Stimulated activated CD4-positive, alpha-beta T cell treated with anti-CD3 and anti-CD28 coated beads, Interleukin-4, amount 100 ng/mL, for 24 hours (primary cell): ENCODE measurements around the gene LSM5.

Experiments used
- DNase-seq: peaks from one replicate; pipeline ENCODE4 v3.0.0-alpha.2; 2020

LSM5 gene

DNA sequence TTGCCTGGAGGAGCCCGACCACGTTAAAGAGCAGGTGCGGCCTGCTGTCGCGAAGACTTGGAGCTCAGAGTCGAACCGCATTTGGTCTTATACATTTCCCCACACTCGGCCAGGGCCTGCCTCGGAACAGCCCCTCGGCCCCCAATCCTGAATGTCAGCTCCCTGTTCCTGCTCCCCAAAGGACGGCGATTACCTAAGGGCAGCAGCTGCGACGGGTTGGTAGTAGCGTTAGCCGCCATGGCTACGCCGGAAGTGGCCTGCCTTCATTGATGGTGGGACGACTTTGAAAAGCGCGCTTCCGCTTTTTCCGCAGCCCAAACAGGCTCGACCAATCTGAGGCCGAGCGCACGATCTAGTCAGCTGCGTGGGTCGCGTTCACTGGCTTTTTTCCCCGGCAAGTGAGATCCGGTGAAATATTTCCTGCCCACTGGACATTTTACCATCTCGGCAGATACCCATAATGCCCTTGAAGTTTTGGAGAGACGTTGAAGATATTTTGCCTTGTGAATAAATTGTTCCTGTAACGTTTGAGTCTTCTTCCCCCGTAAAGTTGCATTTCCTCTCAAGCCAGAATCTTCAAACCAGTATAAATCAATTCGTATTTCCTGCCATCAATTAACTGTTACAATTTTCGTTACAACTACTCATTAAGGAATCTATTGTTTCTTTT, at the start of gene LSM5:
Gene LSM5, minus strand, starts transcription at position 254 of the 670 bp plus-strand sequence. Its CDS starts 15 bp downstream, at position 239.
- DNase-seq, result peak; percentile 91

DNA sequence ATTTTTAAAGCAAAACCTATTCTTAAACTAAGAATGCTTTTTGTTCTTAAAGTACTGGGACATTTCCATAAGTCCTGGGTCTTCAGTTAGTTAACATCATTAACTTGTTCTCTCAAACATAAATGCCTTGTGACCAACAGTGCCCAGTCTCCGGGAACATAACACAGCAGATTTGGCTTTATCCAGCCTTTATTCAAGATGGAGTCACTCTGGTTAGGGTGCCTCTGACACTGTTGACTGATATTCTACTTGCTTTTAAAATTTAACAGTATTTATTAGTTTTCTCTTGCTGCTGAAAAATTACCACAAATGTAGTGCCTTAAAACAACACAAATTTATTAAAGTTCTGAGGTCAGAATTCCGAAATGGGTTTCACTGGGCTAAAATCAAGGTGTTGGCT, 49.2 kb upstream of the LSM5 start:
- DNase-seq, result no peak

DNA sequence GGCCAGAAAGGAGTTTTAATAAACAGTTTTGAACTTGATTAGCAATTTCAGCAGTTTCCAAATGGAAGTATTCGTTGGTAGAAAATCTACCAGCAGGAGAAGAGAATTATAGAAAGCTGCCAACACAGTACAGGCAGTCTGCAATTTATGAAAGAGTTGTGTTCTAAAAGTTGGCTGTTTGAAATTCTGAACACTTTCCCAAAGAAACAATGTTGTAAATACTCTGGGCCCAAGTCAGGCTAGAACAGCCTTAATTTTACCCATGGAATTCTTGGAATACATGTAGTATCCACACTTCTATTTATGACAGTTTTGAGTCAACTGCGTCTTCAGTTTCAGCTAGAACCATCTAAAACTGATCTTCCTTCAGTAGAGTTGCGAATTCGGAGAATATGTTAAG, 47.6 kb upstream of the LSM5 start:
- DNase-seq, result no peak

DNA sequence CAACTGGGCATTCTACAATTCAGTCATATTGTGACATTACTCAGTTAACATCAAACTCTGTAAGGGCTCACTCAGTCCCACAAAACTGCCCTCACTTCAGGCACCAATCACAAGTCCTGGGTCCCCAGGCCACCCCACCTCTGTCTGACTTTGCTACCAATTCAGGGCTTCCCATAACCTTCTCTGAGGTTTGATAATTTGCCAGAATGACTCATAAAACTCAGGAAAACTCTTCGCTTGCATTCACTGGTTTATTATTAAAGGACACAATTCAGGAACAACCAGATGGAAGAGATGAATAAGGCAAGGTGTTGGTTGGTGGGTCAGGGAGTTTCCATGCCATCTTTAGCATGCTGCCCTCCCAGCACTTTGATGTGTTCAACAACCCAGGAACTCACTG, 46.4 kb upstream of the LSM5 start:
- DNase-seq, result no peak

DNA sequence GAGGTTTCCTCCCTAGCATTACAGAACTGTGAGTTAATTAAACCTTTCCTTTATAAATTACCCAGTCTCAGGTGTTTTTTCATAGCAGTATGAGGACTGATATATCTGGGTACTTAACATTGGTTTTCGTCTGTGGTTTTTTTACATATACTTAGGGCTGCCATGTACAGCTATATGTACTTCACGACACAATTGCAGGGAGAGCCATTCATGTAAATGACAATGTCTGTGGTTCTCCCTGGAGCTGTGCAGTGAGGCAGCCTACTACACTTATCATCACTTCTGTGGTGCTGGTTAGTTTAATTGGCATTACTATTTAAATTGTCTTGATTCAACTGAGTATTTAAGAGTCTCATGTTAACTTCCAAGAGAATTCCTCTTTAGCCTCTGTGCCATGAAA, 45.8 kb upstream of the LSM5 start:
- no peak for DNase-seq

DNA sequence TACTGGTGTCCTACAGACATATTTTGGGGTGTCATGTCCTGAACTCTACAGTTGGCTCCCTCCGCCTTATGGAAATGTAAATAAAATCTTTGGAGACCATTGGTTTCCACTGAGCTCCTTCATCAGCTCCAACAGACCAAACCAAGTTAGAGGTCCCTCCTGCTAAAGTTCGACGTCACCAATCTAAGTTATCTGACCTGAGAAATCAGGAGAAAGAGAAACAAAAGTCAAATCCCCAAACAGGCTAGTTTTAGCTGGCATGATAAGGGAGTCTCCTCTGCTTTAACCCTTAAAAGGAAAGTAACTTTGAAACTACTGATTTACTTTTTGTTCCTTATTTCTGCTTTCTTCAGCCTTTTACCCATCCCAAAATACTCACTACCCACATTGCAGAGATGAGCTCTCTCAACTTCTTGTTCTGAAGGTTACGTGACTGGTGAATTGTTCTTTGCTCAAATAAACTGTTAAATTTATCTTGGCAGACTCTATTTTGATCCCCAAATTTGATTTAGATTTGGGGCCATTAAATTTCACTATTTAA, 45.1 kb upstream of the LSM5 start:
- DNase-seq, result no peak

DNA sequence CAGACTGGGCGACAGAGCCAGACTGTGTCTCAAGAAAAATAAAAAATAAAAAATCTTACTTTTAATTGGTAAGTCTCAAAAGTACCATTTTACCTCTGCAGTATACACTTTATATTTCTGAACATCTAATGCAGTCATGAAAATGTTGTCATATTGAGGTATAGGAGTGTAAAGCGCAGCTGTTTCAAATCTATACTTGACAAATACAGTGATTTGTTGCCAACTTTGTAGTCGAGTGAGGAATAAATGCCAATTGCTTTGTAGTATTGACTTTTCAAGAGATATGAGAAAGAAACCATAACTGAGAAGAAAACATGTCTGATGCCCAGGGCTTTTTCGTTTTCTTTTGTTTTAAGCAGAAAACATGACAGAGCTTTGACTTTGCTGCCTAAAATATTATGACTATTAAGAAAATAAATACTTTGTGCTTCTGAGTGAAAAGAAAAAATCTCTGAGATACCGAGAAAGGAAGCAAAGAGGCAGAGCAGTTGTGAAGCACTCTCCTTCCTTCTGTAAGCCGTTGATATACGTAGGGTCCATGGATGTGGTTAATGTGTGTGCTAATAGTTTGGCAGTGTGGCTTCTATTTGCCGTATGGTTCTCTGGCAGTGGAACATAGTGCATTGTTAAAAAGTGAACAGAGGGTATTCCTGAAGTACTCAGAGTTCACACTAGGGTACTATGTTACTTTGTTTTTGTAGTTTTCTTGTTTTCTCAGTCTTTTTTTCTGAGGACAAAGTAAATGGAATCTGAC, 43.3 kb upstream of the LSM5 start:
- no peak for DNase-seq

DNA sequence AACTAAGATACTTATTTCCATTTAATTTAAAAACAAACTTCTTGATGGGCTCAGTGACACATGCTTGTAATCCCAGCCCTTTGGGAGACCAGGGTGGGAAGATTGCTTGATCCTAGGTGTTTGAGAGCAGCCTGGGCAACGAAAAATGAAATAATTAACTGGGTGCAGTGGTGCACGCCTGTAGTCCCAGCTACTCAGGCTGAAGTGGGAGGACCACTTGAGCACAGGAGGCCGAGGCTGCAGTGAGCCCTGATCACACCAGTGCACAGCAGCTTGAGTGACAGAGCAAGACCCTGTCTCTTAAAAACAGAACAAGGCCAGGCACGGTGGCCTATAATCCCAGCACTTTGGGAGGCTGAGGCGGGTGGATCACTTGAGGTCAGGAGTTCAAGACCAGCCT, 42.5 kb upstream of the LSM5 start:
- no peak for DNase-seq

DNA sequence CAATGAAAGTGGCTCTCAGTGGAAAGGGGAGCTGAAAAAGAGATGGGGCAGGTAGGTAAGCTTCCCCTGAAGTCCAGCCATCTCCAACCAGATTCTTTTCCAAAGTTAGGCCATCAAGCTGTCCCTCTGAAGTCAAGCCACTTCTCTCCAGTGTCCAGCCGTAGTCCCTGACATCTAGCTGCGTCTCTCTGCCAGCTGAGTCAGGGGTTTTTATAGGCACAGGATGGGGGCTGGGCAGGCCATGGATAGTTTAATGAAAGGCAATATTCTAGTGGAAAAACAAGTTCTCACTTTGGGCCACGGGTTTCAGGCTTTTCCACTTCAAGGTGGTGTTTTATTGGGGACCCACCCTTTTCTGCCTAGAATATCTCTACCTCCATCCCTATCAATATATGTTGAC, 41.9 kb upstream of the LSM5 start:
- DNase-seq, result no peak

DNA sequence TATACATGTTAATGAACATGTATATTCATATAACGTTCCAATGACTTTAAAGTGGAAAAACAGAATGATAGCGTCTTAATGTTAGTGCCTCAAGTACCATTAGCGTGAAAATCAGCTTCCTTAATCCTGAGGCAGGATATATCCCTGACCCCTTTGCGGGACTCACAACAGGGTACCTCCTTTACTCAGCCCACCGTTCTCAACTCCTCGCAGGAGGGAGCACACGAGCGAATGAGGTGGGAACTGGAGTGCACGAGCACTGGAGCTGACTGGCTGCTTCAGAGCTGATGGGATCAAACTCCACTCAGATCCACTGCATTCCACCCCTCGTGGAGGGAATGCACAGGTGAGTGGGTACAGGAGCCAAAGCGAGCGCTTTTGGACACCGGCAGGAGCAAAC, 41.2 kb upstream of the LSM5 start:
- no peak for DNase-seq

DNA sequence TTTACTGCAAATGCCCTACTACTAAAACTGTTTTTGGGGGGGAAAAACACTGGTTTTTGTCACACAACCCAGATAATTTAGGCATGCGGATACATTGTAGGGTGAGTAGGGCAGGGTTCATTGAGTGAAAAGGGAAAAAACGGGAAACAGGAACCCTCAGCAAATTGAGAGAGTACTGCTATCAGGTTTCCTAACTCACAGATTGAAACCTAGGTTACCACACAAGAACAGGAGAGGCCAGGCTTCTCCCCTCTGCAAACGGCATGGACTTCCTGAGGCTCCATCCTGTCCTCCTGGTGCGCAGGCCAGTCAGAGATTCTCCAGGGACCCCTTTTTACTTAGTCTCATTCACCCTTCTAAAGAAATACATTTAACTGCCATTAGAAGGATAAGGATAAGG, 35.7 kb upstream of the LSM5 start:
- no peak for DNase-seq

DNA sequence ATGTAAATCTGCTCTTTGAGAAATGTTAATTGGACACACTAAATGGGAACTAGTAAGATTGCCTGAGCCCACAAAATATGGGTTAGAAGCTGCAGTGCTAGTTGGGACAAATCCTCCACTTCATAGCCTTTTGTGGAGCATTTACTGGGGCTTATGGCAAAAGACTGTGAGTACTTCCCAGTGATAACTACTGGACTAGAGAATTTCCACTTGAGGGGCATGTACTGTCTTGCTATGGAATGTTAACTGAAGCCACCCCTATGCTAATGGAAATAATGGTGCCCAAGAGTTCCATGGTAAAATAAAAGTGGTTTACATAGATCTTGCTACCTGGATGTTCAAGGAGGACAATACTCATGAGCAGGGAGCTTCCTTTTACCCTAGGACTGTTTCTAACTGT, 34.5 kb upstream of the LSM5 start:
- DNase-seq, result no peak

DNA sequence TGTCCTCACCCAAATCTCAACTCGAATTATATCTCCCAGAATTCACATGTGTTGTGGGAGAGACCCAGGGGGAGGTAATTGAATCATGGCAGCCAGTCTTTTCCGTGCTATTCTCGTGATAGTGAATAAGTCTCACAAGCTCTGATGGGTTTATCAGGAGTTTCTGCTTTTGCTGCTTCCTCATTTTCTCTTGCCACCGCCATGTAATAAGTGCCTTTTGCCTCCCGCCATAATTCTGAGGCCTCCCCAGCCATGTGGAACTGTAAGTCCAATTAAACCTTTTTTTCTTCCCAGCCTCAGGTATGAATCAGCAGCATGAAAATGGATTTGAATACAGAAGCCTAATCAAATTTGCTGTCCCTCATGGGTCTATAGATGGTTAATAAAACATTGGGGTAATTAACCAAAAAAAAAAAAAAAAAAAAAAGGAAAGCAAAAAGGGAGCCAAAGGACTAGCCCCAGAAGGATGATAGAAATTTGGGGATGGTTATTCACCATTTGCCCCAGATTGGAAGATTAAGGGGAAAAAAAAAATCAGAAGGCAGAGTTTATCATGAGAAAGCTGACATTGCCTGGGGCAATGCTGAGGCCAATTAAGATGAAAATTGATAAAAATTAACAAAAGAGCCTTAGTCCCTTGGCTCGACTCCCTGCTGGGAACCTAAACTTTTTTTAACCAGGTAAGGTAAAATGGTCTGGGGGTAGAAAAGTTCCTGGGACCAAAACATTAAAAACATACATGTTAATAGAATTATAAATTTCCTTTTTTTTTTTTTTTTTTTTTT, 32.8 kb upstream of the LSM5 start:
- no peak for DNase-seq

DNA sequence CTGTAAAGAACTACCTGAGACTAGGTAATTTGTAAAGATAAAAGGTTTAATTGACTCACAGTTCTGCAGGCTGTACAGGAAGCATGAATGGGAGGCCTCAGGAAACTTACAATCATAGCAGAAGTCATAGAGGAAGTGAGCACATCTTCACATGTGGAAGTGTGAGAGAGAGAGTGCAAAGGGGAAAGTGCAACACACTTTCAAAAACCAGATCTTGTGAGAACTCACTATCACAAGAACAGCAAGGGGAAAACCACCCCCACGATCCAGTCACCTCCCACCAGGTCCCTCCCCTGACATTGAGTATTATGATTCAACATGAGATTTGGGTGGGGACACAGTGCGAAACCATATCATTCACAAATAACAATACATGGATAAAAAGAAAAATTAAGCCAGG, 29.6 kb upstream of the LSM5 start:
- DNase-seq, result peak; percentile 31

DNA sequence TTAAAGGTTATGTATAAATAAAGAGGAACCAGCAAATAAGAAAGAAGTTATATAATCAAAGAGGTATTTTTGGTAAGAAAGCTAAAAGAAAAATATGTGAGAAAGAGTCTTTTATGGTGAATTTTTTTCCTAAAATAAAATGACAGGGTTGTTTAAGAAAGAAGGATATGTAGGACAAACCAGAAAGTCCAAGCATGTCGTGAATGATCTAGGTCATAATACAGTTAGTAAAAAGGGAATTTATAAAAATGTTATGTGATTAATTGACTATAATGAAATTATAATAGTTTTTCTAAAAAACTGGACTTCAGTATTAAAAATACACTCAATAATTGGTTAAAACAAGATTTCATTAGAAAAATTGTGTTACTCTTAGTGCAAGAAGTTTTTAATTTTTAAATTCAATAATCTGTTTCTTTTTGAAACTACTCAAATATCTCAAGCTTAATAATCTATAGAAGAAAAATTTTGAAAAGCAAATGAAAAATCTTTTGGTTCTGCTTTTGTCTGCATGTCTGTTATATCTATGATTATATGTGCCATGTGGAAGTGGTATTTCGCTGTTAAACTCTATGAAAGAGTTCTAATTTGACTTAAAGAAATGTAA, 28.5 kb upstream of the LSM5 start:
- no peak for DNase-seq

DNA sequence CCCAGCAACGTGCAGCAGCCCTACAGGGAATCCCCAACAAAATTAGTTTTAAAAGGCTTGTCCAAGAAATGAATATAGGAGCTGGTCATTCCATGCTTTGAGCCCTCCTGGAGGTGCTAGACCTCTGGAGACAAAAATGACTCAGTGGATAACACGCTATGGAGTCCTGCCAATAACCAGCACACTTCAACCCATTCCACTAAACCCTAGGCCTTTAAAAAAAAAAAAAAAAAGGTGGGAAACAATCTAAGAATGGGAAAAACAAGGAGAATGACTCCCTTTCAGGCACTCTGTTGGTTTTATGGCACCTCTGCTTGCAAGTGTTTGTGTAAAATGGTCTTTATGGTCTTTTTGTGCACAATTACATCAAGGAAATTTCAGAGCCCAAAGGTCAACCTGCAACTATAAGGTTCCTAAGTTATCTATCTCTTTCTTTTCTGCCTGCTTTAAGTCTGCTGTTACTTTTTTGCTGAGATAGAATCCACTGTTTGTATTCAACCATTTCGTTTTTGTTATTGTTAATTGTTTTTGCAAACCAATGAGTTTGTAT, 26.4 kb upstream of the LSM5 start:
- no peak for DNase-seq

DNA sequence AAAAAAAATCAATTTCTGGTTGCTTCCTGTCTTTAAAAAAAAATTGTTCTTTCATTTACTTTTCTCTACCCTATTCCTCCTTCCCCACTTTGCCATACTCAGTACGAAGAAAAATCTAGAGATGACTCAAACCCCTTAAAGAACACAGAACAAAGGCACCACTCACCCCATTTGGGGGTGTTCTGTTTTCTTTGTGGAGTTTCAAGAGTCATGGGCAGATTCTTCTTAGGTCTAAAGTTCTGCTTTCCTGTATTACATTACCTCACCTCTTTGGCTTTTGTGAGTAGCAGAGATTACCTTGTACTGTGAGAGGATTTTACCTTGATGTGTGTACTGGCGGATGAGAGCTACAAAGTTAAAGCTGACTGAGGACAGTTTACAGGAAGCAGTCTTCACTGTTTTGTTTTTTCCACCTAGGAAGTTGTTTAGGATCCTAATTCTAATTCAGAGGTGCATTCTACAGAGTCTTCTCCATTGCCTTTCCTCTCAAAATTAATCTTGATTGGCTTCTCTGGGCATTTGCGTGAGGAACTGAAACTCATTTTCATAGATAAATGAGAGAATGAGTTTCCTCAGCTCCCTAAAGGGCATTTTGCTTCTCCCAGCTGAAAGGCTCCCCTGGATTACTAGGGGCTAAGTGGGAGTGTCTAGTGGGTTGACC, 25.8 kb upstream of the LSM5 start:
- DNase-seq, result no peak

DNA sequence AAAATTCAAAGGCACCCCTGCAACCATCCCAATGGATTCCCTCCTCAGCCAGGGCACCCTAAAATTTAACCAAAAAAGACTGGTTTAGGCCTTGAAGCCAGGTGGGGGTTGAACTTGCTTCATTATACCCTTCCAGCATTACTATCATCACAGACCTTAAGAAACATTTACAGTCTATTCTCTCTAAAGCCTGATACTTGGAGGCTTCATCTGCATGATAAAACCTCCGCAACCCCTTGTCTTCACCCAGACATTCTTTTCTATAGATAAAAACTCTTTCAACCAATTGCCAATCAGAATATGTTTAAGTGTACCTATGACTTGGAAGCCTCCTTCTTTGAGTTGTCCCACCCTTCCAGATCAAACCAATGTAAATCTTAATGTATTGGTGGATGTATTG, 23.0 kb upstream of the LSM5 start:
- no peak for DNase-seq

DNA sequence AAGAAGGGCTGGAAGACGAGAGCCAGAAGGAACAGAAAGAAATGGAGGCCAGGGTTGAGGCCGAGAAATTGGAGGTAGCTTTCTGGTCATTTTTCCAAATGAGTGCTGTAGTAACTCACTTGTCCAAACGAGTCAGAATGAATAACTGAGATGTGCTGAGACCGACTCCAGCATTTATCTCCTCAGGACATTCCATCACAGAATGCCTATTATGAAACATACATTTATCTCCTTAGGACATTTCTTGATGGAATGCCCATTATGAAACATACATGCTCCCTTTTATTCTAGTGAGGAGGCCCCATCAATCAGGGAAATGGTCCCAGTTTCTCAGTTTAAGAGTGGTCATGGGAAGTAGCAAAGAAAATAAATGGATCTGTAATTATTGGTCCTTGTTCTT, 21.6 kb upstream of the LSM5 start:
- DNase-seq, result no peak

DNA sequence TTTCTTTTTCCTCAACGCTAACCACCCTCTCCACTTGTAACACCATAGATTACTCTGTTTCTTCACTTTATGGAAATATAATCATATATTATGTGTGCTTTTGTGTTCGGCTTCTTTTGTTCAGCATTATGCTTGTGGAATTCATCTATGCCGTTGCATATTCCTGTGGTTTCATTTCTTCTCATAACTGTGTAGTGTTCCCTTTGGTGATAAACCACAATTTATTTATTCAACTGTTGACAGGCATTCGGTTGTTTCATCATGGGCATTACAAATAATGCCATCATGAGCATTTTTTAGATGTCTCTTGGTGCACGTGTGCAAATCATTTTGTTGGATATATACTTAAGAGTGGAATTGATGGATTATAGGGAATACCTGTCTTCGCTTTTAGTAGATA, 17.2 kb upstream of the LSM5 start:
- no peak for DNase-seq

DNA sequence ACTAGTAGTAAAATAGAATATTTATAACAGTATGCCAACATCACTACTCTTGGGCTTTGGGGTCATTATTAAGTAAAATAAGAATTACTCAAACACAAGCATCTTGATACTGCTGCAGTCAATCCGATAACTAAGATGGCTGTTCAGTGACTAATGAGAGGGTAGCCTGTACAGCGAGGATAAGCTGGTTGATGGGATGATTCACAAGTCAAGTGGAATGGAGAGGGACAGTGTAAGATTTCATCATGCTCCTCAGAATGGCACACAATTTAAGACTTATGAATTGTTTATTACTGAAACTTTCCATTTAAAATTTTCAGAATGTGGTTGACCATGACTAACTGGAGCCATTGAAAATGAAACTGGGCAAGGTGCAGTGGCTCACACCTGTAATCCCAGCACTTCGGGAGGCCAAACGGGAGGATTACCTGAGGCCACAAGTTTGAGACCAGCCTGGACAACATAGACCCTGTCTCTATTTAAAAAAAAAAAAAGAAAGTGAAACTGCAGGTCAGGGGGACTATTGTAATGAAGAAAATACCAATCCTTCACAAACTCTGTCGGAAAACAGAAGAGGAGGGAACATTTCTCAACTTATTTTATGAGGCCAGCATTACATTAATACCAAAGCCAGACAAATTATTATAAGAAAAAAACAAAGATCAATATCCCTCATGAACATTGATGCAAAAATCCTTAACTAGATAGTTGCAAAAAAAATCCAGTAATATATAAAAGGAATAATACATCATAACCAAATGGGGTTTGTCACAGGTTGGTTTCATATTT, 16.3 kb upstream of the LSM5 start:
- peak; percentile 45 for DNase-seq

DNA sequence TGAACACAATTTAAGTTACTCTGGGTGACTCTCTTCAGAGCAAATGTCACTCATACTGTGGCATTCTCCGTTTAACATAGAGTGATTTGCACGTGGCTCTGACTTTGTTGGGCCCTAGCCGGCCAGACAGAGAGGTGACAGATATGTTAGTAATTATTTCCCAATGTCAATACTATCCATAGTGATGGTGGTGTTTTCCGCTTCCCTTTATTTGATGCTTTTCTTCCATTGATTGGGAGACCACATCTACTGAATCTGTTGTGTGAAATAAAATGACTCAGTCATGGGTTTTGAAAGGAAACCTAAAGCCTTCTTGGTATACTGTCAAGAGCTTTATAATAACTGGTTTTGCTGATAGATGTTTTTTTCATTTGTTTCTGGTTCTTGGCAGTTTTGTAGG, 12.5 kb upstream of the LSM5 start:
- DNase-seq, result peak; percentile 44
